Neural progenitor cell (in vitro differentiated cells): ENCODE results near the gene BRAT1. TPM values are rescaled to one million over a fixed set of nuclear protein-coding genes. Genes with fewer than 3 reads are reported as not detected.

Source experiments
- DNase-seq: peaks from one replicate; pipeline ENCODE4 v3.0.0-alpha.2; 2016; ENCODE audit warnings: low spot score
- H2AFZ ChIP-seq: fragments of 200-600 bp; sonication (generic); replicated peaks from 2 replicates; pipeline ENCODE4 v1.6.1; 2016; ENCODE audit warnings: antibody characterized with exemption
- H3F3A ChIP-seq: fragments of 200-600 bp; sonication (generic); 2 replicates; pipeline ENCODE4 v1.6.1; 2016; ENCODE audit warnings: antibody characterized with exemption, low read depth
- H3K27ac ChIP-seq: fragments of 200-600 bp; sonication (generic); 2 replicates; pipeline ENCODE4 v1.5.1; 2016; ENCODE audit warnings: mild to moderate bottlenecking
- H3K27me3 ChIP-seq: fragments of 200-600 bp; sonication (generic); 2 replicates; pipeline ENCODE4 v1.6.1; 2016; ENCODE audit warnings: mild to moderate bottlenecking, moderate library complexity
- H3K36me3 ChIP-seq: fragments of 200-600 bp; sonication (generic); 2 replicates; pipeline ENCODE4 v1.5.1; 2016
- H3K4me1 ChIP-seq: fragments of 200-600 bp; sonication (generic); 2 replicates; pipeline ENCODE4 v1.6.1; 2016; ENCODE audit warnings: mixed run types
- H3K4me2 ChIP-seq: fragments of 200-600 bp; sonication (generic); 2 replicates; pipeline ENCODE4 v1.6.1; 2016
- H3K4me3 ChIP-seq: fragments of 200-600 bp; sonication (generic); 2 replicates; pipeline ENCODE4 v1.5.1; 2016
- H3K79me2 ChIP-seq: fragments of 200-600 bp; sonication (generic); 2 replicates; pipeline ENCODE4 v1.6.1; 2016; ENCODE audit warnings: low read depth
- H3K9ac ChIP-seq: fragments of 200-600 bp; sonication (generic); 2 replicates; pipeline ENCODE4 v1.6.1; 2016
- H3K9me3 ChIP-seq: fragments of 200-600 bp; sonication (generic); 2 replicates; pipeline ENCODE4 v1.5.1; 2016; ENCODE audit warnings: low read depth
- H4K20me1 ChIP-seq: fragments of 200-600 bp; sonication (generic); 2 replicates; pipeline ENCODE4 v1.6.1; 2016; ENCODE audit warnings: low read depth
- H3K27ac Mint-ChIP-seq: 3 replicates; pipeline ENCODE4 v1.8.0; 2021; ENCODE audit warnings: mixed read lengths
- H3K27me3 Mint-ChIP-seq: 2 replicates; pipeline ENCODE4 v1.8.0; 2022; ENCODE audit warnings: low read depth, mild to moderate bottlenecking, inconsistent platforms, moderate library complexity, mixed read lengths; ENCODE audit not compliant: insufficient read depth
- H3K36me3 Mint-ChIP-seq: 3 replicates; pipeline ENCODE4 v1.8.0; 2021; ENCODE audit warnings: mixed read lengths
- H3K4me1 Mint-ChIP-seq: 3 replicates; pipeline ENCODE4 v1.8.0; 2021; ENCODE audit warnings: mixed read lengths
- H3K4me3 Mint-ChIP-seq: 3 replicates; pipeline ENCODE4 v1.8.0; 2021; ENCODE audit warnings: mild to moderate bottlenecking, moderate library complexity, mixed read lengths
- H3K9me3 Mint-ChIP-seq: 3 replicates; pipeline ENCODE4 v1.8.0; 2020; ENCODE audit warnings: mixed read lengths
- EZH2 ChIP-seq: fragments of 200-600 bp; sonication (generic); IDR thresholded peaks from 2 replicates; pipeline ENCODE4 v1.6.1; 2017; ENCODE audit warnings: antibody characterized with exemption, mild to moderate bottlenecking, moderate library complexity
- EZH2phosphoT487 ChIP-seq: fragments of 200-600 bp; sonication (generic); IDR thresholded peaks from 2 replicates; pipeline ENCODE4 v1.6.1; 2017; ENCODE audit warnings: antibody characterized with exemption
- total RNA-seq: library from RNA; depleted of rRNA; stranded (reverse); fragments of >200 nt; gene quantifications from 2 replicates; pipeline ENCODE4 v1.2.3, GENCODE V29; 2015; ENCODE audit warnings: low replicate concordance
- TF ChIP-seq, protein P1 (sequence below): fragments of 200-600 bp; sonication (generic); IDR thresholded peaks from 2 replicates; pipeline ENCODE4 v1.5.1; 2017; ENCODE audit warnings: antibody characterized with exemption, mild to moderate bottlenecking

BRAT1 gene
- total RNA-seq, 1 donor from 2014 or later = 9.3 TPM

DNA sequence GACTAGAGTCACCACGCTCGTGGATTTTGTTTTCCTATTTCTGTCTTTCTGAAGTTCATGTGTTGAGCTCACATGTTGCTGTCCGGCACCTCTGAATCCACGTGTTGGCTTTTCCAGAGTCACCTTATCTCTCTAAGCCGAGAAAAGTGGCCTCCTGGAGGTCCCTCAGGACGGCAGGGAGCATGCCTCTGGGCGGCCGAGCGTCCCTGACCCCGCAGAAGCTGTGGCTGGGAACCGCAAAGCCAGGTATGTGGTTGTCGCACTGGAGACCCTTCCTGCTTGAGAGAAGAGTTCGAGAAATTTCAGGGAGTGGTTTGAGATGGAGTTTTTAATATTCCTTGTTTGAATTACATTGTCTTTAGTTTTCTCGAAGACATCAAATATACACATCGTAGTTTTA lies 16.1 kb upstream of the BRAT1 start:
- Histone ChIP-seq H3K4me1 (peaks cover 39% of the 10 kb centered on the region), H3K9ac (no peak overlapping the region), H3K4me3 (no peak overlapping the region), H3K4me2 (no peak overlapping the region), H2AFZ (no peak overlapping the region), H3K9me3 (no peaks in the 10 kb centered on the region), H3K79me2 (no peaks in the 10 kb centered on the region), H3K27me3 (no peaks in the 10 kb centered on the region), H3F3A (peaks cover 31% of the 10 kb centered on the region), H3K27ac (no peak overlapping the region), H3K36me3 (no peaks in the 10 kb centered on the region), H4K20me1 (peaks cover 10% of the 10 kb centered on the region)
- Mint-ChIP-seq H3K27ac (no peak overlapping the region), H3K4me3 (no peak overlapping the region), H3K27me3 (no peaks in the 10 kb centered on the region), H3K36me3 (peaks cover 15% of the 10 kb centered on the region), H3K4me1 (peaks cover 49% of the 10 kb centered on the region), H3K9me3 (no peaks in the 10 kb centered on the region)
- no peak for TF ChIP-seq EZH2
- no peak for TF ChIP-seq EZH2phosphoT487
- TF ChIP-seq, protein P1, sequence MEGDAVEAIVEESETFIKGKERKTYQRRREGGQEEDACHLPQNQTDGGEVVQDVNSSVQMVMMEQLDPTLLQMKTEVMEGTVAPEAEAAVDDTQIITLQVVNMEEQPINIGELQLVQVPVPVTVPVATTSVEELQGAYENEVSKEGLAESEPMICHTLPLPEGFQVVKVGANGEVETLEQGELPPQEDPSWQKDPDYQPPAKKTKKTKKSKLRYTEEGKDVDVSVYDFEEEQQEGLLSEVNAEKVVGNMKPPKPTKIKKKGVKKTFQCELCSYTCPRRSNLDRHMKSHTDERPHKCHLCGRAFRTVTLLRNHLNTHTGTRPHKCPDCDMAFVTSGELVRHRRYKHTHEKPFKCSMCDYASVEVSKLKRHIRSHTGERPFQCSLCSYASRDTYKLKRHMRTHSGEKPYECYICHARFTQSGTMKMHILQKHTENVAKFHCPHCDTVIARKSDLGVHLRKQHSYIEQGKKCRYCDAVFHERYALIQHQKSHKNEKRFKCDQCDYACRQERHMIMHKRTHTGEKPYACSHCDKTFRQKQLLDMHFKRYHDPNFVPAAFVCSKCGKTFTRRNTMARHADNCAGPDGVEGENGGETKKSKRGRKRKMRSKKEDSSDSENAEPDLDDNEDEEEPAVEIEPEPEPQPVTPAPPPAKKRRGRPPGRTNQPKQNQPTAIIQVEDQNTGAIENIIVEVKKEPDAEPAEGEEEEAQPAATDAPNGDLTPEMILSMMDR = no peak
- no peak for DNase-seq

DNA sequence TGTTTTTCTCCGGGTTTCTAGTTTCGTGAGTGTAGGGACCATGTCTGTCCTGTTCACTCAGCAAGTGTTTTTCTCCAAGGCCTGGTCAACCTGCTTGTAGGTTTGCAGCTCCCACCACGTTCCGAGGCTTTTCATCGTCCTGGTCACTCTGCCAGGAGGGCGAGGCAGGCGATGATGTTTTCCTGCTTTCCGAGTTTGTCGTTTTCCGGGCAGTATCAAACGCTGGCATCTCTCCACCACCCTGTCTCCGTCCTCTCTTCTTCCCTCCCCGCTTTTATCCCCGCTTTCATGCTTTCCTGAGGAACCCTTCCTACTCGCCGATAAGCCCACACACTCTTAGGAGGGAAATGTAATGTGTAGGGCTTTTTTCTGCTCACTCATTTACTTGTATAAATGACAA lies 14.7 kb upstream of the BRAT1 start:
- Histone ChIP-seq H3K27ac (no peak overlapping the region), H3F3A (peaks cover 31% of the 10 kb centered on the region), H3K9ac (no peak overlapping the region), H3K4me1 (peaks cover 38% of the 10 kb centered on the region), H3K4me2 (no peak overlapping the region), H3K9me3 (no peaks in the 10 kb centered on the region), H4K20me1 (peaks cover 10% of the 10 kb centered on the region), H3K36me3 (no peaks in the 10 kb centered on the region), H3K4me3 (no peak overlapping the region), H3K27me3 (no peaks in the 10 kb centered on the region), H2AFZ (no peak overlapping the region), H3K79me2 (no peaks in the 10 kb centered on the region)
- no peak for DNase-seq
- no peaks in the 10 kb centered on the region for H3K9me3 Mint-ChIP-seq
- peaks cover 55% of the 10 kb centered on the region for H3K4me1 Mint-ChIP-seq
- TF ChIP-seq, protein P1 = no peak
- TF ChIP-seq EZH2phosphoT487 = no peak
- TF ChIP-seq EZH2 = no peak
- H3K4me3 Mint-ChIP-seq = no peak overlapping the region
- H3K27me3 Mint-ChIP-seq = no peaks in the 10 kb centered on the region
- H3K36me3 Mint-ChIP-seq = peaks cover 14% of the 10 kb centered on the region
- no peak overlapping the region for H3K27ac Mint-ChIP-seq

DNA sequence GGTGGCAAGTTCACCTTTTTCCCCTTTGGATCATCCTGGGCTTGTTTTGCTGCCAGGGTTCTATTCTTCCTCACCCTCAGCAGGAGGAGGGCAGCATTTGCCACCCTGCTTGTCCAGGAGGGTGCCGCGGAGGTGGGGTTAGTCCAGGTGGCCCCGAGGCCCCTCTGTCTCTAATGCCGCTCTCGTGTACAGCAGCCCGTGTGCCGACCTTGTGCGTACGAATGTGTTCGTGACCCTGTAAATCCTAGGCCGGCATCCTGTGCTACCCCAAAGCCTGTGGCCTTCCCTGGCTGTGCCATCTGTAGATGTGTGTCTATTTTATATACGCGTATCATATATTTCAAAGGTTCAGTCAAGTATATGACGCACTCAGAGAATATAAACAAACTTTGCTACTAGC lies 14.1 kb upstream of the BRAT1 start:
- Histone ChIP-seq H3K9me3 (no peaks in the 10 kb centered on the region), H3K4me1 (peaks cover 32% of the 10 kb centered on the region), H3K4me3 (no peak overlapping the region), H3K36me3 (no peaks in the 10 kb centered on the region), H3K27me3 (no peaks in the 10 kb centered on the region), H3F3A (peaks cover 28% of the 10 kb centered on the region), H3K4me2 (peak overlapping the region; percentile 60), H2AFZ (no peak overlapping the region), H3K9ac (no peak overlapping the region), H4K20me1 (peaks cover 10% of the 10 kb centered on the region), H3K27ac (no peak overlapping the region), H3K79me2 (peaks cover 5% of the 10 kb centered on the region)
- DNase-seq = no peak
- Mint-ChIP-seq H3K9me3 (no peaks in the 10 kb centered on the region), H3K27me3 (no peaks in the 10 kb centered on the region), H3K4me1 (peaks cover 55% of the 10 kb centered on the region), H3K4me3 (no peak overlapping the region), H3K27ac (no peak overlapping the region), H3K36me3 (peaks cover 9% of the 10 kb centered on the region)
- TF ChIP-seq EZH2 (no peak), EZH2phosphoT487 (no peak)
- TF ChIP-seq, protein P1 = no peak
